GM18867 (cell line): ENCODE measurements around the gene APIP.

Experiments
- ATAC-seq: cut with Tn5 transposase; IDR thresholded peaks from one replicate; pipeline ENCODE4 v1.9.1; 2021; ENCODE audit warnings: mild to moderate bottlenecking, moderate library complexity; ENCODE audit not compliant: unreplicated experiment

APIP gene, protein sequence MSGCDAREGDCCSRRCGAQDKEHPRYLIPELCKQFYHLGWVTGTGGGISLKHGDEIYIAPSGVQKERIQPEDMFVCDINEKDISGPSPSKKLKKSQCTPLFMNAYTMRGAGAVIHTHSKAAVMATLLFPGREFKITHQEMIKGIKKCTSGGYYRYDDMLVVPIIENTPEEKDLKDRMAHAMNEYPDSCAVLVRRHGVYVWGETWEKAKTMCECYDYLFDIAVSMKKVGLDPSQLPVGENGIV

DNA sequence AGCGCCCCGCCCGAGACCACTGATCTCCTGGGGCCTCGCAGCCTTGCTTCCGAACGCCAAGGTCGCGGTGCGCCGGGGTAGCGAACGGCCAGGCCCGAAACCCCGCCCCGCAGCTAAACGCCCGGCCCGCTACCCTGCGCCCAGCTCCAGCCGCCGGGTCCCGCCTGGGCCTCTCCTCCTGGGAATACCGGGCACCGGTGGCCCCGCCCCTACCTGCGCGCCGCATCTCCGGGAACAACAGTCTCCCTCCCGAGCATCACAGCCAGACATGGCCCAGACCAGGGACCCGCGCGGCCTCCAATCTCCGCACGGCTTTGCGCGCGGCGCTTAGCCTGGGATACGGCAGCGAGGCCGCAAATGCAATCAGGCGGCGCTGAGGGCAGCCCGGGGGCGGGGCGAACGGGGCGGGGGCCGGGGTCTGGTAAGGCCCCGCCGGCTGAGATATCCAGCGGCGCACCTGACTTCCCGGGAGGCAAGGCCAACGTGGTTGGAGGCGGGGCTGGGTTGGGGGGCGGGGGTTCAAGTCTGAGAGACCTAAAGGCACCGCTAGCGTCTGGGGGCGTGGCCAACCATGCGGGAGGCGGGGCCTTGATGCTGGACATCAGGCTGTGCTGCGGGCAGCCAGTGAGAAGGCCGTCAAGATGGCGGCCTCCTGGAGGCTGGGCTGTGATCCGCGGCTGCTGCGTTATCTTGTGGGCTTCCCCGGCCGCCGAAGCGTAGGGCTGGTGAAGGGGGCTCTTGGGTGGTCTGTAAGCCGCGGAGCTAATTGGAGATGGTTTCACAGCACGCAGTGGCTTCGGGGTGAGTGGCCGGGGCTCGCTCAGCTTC is at the start of gene APIP, which contains the start of gene PDHX:
Gene APIP, minus strand, starts transcription at position 365 of the 828 bp plus-strand sequence. Its CDS starts 95 bp downstream, at position 270.
Gene PDHX, plus strand, starts transcription at position 604 of the 828 bp plus-strand sequence. Its CDS starts 38 bp downstream, at position 642.
- peak; percentile 89 for ATAC-seq

DNA sequence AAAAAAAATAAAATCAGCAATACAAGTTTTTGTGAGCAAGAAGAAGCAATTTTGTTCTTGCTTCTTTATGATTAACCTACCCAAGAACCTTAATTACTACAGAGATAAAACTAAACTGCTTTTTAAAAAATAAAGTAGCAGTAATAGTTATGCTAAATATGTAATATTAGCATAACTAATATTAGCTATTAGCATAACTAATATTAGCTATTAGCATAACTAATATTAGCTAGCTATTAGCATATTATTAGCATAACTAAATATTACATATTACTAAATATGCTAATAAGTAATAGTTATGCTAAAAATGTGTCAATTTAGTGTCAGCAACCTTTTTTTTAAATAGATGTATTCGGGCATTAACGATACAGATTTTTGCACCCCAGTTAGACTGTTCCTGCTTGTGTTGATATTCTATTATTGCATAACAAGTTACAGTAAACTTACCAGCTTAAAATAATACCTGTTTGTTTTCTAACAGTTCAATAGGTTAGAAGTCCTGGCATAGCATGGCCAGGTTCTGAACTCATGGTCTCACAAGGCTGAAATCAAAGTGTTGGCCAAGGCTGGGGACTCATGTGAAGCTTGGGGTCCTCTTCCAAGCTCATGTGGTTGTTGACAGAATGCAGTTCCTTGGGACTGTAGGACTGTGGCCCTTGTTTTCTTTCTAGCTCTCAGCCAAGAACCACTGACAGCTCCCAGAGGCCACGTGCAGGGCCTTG is 48.6 kb upstream of the APIP start:
- ATAC-seq = no peak

GRCh38 chr11:34963351-34963750 is 47.2 kb upstream of the APIP start:
- ATAC-seq = no peak

DNA sequence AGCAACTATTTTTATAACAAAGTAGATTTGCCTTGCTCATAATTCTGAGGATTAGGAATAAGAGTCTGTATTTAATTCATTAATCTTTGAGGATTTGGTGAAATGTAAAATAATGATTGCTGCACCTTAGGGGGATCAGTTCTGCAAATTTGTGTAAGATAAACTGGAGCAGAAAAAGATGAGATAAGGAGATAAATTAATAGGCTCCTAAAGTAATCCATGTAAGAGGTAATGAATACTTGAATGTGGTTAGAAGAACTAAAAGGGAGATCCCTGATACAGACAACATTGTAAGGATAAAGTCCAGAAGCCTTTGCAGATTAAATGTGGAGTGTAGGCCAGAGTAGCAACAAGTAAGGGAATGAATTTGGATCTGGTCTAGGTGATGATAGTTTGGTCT is 45.9 kb upstream of the APIP start:
- no peak for ATAC-seq

DNA sequence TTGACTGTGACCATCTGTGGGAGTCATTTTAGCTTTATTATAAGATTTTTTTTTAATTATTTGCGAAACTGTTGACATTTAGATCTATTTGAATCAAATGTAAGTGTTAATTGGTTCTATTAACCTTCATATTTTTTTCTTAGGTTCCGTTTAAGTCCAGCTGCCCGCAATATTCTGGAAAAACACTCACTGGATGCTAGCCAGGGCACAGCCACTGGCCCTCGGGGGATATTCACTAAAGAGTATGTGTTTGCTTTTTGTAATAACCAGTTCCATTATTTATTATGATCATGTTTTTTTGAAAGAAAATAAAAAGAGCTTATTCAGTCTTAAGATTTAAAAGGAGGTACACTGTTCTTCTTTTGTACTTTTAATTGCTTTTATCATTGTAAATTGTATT is 44.1 kb upstream of the APIP start:
- ATAC-seq = no peak

DNA sequence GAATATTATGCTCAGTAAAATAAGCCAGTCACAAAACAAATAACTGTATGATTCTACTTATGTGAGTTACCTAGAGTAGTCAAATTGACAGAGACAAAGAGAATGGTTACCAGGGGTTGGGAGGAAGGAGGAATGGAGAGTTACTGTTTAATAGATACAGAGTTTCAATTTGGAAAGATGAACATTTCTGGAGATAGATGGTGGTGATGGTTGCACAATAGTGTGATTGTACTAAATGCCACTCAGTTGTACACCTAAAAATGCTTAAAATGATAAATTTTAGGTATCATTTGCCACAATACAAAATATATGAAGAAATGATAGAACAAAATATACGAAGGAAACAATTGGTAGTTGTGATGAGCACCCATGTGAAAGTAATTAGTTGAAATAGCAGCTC is 43.6 kb upstream of the APIP start:
- no peak for ATAC-seq

GRCh38 chr11:34957606-34958005 is 41.4 kb upstream of the APIP start:
- ATAC-seq = no peak

DNA sequence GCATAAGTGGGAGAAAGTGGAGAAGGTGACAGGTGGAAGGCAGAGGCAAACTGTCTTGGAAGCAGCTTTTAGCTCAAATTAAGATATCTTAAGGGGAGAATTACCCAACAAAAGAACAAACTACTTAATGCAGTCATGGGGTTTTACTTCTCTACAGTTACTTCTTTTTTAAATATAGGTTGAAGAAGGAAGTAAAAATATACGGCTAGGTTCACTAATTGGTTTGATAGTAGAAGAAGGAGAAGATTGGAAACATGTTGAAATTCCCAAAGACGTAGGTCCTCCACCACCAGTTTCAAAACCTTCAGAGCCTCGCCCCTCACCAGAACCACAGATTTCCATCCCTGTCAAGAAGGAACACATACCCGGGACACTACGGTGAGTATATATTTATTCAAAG is 41.0 kb upstream of the APIP start:
- no peak for ATAC-seq

DNA sequence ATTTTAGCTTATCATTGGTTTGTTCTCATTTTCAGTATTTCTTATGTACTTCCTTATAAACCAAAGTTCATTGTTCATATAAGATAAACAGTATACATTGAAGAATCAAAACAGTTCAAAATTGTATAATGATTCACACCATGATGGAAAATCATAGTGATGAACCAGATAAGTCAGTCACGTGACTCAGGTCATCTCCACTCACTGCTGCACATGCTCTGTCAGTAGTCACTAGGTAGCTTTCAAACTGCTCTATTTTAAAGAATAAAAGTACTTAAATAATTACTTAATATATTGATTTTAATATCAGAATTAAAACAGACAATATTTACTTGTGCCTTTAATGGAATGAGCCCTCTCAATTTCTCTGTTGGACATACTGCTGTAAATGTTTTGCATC is 37.8 kb upstream of the APIP start:
- no peak for ATAC-seq

DNA sequence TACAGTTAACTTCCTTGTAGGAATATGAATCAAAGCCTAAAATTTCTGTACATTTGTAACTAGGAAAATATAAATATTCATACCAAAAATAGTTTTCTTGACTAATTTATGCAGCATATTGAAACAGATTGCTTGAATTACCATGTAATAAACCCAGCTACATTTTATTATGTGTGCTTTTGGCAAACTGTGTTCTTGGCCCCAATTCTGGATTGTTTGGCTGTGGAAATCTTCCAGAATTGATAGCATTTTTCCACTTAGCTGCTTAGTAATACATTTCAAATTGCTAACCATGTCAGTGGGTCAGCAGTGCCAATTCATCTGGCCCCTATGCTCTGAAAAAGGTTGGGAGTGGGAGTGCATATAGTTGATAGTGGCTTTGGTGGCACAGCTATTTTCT is 32.5 kb upstream of the APIP start:
- ATAC-seq = no peak

GRCh38 chr11:34944692-34945091 is 28.5 kb upstream of the APIP start:
- ATAC-seq = no peak

DNA sequence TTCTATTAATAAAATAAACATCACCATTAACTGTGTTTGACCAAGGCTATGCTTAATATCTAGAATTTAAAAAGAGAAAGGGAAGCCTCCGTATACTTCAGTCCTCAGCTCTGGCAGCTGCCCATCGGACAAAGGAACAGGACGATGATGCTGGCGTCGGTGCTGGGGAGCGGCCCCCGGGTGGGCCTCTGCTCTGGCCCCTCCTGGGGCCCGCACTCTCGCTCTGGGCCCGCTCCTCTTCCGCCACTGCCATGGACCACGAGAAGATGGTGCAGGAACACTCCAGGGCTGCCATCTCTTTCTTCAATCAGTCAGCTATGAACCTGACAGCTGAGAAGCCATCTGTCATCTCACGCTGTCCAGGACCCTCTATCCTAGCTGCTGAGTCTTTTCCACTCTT is 25.5 kb upstream of the APIP start:
- no peak for ATAC-seq

- peak; percentile 55 for ATAC-seq
Measured at GRCh38 chr11:34940026-34940677, 24.0 kb upstream of the APIP start.

DNA sequence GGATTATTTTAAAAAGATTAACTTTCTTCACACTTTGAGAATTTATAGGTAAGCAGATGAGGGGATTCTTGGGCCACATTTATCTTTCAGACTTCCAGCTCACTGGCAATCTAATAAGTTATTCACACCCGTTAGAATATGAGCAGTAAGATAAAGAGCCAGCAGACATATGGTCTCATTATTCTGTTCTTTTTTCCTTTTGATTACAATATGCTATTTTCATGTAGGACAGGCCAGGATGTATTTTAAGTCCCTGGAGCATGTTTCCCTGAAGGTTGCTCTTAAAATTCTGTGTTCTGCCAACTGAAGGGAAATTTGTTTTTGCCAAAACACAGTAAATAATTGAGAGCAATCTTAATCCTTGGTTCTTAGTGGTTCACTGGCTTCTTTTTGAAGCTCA is 22.4 kb upstream of the APIP start:
- no peak for ATAC-seq

GRCh38 chr11:34936945-34937629 is 20.9 kb upstream of the APIP start:
- ATAC-seq = no peak

DNA sequence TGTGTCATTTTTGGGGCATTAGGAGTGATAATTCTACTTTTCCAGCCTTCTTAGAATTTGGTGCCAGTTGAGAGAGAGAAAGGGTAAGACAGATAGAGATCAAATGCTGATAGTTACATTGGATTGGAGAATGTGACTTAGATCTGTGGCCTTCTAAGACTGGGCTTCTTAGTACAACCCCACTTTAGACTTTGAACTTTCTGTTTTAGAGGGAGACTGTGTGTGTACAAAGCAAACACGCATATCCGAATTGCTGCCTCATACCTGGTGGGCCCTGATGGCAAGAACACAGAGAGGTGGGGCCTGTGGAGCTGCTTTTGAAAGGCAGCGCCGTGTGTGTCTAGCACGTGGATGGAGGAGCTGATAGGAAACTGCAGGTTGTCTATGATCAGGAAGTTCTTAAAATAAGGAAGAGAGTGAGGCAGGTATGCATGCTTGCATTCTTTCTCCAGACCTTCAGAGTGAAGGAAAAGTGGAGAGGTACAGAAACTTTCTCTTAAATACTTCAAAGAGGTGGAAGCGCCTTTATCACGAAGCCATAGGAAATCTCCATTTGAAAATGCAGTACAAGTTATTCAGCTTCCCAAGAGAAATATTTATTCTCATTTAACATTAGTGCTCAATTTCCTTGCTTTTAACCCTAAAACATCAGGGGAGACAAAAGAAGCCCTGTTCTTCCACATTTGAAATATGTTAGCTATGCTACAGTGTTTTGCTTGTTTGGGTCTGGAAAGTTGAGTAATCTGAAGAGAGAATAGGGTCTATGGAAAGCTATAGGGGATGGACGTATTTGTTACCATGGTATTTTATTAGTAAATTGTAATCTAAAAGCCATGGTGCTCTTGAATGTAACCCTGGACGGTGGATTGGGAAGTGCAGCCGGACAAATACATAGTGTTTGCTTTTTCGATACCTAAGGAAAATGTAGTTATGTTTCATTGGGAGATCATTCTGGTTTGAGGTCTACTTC is 13.9 kb upstream of the APIP start:
- ATAC-seq = no peak

DNA sequence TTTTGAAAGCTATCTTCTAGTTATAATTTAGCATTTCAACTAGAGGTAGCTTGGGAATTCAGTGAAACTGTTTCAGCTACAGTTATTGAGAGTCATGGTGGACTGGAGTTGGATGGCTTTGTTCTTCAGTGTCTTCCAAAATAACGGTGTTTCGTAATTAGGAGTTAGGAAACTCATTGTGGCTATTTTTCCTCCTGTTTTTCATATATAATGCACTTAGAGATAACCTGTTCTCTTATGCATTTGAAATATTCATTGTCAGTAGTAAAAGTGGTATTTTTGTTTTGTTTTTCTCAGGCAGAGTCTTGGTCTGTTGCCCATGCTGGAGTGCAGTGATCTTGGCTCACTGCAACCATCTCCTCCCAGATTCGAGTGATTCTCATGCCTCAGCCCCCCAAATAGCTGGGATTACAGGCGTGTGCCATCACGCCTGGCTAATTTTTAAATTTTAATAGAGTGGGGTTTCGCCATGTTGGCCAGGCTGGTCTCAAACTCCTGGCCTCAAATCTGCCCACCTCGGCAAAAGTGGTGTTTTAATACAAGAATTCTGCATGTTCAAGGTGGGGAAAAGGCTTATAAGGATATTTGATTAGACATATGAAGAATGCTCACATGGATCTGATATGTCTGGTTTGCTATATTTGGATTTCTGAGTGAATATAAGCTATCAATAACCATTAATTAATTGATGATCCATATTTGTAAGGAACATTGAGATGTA is 12.9 kb upstream of the APIP start:
- ATAC-seq = no peak

DNA sequence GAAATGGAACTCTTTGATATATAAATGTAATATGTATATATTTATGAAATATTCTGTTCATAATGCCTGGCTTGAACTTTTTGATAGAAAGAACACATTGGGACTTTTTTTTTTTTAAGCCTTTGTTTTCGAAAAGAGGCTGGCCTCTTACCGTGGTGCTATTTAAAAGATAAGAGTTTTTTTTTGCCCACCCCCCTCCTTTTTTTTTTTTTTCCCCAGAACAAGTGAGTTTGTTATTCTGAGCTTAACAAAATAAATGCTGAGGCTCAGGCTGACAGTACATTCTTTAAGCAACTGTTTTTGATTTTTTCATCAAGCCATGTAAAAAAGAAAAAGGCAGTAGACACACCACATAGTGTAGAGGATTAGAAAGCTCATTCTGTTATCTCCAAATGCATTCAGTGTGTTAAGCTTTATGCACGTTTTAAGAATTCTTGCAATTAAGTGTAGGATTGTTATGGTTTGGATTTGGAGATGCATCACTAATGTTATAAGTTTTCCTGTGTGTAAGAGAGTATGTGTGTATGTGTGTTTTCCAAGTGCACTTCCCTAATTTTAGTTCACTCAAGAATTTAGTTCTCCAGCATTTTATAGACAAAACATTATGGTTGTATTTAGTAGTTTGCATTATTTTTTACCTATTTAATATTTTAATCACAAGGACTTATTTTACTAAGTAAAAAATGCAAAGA is 12.2 kb upstream of the APIP start:
- ATAC-seq = no peak
